Measurements from ENCODE around the gene SBF2.
"Not testable (repeated sequence)": the region's sequence is repeated elsewhere in the genome, so short reads cannot be mapped to it uniquely, and the experiment has no call there.

SBF2 gene

DNA sequence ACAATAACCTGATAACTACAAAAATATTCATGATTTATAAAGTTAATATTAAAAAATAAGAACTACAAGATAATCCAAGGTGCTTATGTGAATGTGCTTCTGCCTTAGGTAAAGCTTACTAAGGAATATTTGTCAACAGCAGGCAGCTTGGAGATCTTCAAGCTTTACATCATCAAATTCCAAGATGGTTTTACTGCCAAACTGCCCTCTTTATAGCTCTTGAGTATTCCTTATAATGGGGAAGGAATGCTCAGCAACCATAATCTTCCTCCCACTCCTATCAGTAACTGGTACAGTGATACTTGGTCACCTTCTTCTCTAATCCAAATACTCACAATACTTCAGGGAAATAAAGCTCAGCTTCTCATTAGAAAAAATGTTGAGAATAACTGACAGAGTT is 30.1 kb downstream of the SBF2 start:
- no peak for DNase-seq

DNA sequence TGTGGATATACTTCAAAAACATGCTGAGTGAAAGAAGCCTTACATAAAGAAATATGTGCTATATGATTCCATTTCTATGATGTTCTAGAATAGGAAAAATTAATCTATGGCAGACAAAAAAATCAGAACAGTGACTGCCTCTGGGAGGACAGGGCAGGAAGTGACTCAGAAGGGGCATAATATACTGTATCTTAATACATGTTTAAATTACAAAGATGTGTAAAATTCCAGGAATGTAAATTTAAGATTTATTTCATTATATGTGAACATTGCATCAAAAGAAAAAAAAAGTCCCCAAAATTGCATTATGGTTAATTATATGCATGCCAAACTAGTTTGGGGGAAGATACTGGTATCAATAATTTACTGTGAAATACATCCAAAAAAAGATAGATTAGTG is 32.2 kb downstream of the SBF2 start:
- no peak for DNase-seq

DNA sequence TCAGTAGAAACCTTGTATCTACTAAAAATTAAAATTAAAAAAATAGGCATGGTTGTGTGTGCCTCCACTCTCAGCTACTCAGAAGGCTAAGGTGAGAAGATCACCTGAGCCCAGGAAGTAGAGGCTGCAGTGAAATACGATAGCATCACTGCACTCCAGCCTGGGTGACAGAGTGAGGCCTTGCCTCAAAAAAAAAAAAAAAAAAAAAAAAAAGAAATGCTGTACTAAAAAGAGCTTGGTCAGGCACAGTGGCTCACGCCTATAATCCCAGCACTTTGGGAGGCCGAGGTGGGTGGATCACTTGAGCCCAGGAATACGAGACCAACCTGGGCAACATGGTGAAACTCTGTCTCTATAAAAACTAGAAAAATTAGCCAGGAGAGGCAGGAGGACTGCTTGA is 36.5 kb downstream of the SBF2 start:
- DNase-seq, result no peak

DNA sequence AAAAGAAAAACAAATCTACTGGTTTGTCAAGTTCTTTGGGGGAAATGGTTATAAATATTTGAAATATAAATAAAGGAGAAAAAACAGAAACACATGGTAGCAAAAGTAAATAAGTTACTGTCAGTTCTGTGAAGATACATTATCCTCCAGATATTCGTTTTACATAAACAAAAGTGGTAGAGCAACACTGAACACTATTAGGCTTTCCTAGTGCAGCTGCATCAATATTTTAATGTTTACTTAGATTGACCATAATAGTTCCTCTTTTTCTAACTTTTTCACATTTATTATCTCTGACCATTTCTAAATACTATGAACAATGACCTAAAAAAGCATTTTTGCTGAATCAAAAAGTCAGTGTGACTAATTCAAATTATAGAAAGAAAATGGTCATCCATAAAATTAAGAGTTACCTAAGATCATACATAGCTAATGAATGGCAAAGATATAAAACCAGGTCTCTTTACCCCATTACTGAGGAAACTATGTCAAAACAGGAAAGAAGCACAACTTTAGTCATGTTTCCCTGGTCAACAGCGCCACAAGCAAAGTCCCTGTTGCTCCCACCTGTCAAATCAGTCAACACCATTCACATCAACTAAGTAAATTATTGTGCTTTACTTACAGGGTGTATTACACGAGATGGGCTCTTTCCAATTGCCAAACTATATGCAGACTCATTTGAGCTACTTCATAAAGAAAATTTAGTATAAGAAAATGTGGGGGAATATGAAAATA is 38.5 kb downstream of the SBF2 start:
- DNase-seq, result no peak

DNA sequence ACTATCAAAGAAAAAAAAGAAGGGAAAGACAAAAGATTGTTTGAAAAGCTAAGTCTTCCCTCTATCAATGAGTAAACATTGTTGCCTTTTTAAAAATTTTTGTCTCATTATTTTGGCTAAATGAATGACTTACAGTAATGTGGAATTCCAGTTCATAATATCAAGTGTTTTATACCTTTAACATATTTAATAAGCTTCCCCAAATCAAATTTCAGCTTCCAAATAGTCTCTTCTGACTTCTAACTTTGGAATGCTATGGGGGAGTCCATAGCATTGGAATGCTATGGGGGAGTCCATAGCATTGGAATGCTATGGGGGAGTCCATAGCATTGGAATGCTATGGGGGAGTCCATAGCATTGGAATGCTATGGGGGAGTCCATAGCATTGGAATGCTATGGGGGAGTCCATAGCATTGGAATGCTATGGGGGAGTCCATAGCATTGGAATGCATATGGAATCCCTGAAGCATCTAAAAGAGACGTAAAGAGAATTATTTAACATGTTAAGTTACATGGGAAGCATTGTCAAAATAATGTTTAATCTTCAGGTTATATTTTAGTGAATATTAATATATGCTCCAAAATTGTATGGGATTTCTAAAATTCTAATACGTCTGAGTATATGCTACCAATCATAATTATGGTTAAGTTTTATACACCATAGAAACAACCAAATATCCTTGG is 44.4 kb downstream of the SBF2 start:
- DNase-seq, result not testable (repeated sequence)

DNA sequence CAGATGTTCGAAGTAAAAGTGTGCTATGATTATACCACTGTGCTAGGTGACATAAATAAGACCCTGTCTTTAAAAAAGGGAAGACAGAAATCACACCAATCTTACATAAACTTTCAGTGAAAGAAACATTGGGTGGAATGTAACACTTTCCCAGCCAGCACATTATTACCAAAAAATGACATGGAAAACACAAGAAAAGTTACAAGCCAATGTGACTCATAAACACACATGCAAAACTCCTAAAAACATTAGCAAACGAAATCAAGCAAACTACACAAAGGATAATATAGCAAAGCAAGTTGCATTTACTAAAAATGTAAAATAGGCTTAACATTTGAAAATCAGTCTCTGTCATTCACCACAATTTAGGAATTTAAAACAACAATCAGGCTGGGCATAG is 47.0 kb downstream of the SBF2 start:
- no peak for DNase-seq

DNA sequence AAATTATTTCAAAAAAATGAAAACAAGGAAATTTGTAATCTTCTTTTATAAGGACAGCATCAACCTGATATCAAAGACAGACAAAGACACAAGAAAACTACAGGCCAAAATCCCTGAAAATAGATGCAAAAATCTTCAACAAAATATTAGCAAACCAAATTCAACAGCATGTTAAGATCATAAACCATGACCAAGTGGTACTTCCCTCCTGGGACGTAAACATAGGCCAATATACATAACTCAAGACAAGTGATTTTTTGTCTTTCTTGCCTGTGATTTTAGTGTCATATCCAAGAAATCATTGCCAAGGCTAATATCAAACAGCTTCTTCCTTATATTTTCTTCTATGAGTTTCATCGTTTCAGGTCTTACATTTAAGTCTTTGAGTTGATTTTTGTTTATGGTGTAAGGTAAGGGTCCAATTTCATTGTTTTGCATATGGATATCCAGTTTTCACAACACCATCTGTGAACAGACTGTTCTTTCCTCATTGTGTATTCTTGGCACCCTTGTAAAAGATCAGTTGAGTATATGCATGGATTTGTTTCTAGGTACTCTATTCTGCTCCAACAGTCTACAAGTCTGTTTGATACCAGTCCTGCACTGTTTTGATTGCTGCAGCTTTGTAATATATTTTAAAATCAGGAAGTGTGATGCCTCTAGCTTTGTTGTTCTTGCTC is 50.0 kb downstream of the SBF2 start:
- no peak for DNase-seq

DNA sequence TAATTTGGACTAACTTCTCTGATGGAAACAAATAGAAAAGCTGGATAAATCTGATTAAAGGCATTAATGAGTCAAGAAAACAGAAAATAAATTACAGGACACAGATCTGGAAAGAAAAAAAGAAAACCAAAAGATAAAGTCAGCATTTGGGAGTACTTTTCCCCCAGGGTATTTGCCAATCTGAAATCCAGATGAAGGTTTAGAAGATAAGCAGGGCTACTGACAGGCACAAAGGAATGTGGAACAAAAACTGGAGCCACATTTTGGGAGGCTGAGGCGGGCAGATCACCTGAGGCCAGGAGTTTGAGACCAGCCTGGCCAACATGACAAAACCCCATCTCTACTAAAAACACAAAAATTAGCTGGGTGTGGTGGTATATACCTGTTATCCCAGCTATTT is 57.2 kb downstream of the SBF2 start:
- no peak for DNase-seq

DNA sequence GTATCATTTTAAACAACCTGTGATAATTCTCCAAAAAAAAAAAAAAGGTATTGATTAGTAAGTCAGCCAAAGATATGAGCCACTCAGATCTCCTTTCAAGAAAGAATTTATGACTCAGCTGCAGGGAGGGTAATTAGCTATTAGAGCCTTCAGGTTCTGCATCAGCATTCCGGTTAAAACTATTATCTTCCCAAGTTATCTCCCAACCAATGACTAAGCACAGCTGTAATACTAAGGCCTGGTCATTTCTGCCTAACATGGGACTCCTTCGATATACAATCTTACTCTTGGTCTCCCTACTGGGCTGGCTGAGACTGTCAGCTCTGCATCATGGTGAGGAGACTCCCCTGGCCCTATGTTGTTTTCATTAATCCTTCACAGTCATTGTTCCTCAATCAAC is 60.4 kb downstream of the SBF2 start:
- DNase-seq, result no peak

DNA sequence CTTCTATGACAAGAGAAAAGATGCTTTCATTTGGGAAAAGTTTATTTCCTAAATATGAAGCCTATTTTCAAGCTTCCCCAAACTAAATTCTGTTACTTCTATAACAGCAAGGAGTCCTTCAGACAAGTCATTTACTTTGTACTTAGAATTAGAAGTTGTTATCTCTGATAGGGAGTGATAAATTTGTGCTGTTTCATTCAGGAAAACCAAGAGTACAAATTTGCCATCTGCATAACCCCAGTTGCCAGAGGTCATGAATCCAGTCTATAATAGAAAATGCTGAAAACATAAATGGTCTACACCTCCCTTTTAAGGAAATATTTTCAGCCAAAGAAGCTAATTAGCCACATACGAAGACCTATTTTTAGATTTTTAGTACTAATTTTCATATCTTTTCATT is 61.3 kb downstream of the SBF2 start:
- DNase-seq, result no peak

DNA sequence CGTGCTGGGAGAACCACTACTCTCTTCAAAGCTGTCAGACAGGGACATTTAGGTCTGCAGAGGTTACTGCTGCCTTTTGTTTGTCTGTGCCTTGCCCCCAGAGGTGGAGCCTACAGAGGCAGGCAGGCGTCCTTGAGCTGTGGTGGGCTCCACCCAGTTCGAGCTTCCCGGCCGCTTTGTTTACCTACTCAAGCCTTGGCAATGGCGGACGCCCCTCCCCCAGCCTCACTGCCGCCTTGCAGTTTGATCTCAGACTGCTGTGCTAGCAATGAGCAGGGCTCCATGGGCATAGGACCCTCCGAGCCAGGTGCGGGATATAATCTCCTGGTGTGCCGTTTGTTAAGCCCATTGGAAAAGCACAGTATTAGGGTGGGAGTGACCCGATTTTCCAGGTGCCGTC is 62.2 kb downstream of the SBF2 start:
- not testable (repeated sequence) for DNase-seq

DNA sequence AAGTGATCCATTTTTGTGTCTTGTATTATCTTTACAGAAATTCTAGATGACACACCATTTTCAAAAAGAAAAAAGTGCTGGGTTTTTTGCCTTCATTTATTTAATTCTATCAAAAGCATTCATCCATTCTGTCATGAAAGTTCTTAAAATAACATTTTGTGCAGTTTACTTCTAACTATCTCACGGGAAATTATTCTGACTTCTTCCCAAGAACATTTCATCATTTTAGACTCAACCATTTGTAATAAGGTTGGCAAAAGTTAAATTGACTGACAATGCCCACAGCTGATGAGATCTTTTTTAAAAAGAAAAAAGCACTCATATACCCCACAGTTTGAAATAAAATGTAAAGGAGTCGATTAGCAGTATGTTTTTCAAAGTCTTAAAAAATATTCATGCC is 68.5 kb downstream of the SBF2 start:
- DNase-seq, result no peak

DNA sequence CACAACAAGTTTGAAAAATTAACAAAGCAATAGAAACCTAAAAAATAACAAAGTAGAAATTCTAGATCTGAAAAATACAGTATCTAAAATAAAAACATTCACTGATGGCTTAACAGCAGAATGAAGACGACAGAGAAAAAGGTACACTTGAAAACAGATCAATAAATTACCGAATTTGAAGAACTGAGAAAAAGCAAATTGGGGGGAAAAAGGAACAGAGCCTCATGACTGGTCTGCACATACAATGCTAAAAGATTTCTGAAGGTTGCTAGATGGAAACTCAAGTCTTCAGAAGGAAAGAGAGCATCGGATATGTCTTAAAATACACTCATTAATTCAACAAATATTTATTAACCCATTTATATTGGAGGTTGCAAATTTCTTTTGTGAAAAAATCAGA is 71.6 kb downstream of the SBF2 start:
- no peak for DNase-seq

DNA sequence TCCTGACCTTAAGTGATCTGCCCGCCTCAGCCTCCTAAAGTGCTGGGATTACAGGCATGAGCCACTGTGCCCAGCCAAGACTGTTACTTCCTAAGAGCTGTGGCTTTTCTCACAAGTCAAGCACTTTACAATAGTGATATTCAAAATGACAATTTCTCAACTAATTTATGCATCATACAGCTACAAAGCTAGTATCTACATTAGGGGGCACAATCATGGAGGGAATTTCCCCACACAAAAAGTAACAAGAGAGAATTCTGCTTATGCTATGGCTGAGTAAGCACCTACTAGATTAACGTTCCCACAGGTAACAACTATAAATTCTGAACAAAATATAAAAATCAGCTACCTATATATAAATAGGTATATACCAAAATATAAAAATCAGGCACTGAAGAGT is 72.7 kb downstream of the SBF2 start:
- no peak for DNase-seq

DNA sequence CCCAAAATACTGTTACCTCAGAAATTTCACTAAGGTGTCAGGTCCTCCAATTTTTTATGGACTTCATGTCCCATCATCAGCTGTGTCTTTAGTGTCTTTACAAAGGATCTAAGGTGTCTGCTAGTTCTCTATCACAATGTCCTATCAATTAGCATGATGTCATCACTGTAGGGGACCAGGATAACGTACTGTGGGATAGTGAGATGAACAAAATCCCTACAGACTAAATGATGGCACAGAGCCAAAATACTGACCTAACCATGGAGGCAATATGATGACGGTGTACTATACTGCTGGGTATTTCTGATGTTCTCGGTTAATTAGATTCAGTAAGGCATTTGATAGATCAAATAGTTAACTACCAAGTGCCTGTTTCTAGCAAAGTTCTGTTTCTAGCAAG is 82.5 kb downstream of the SBF2 start:
- no peak for DNase-seq

DNA sequence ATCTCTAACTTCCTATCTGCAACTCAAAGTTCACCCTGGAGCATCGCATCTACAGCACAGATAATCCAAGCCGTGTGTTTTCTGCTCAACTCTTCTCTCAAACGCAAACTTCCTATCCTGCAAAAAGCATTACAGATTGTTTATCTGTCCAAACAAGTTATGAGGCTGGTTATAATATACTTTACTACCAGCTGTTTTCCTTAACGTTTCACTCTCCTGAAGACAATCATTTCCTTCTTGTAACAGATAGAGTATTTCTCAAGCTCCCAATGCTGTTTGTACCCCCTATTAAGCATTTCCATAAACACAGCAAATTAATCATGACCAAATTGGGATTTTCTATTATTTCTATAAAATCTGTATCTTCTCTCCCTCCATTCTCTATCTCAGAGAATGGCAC is 84.7 kb downstream of the SBF2 start:
- no peak for DNase-seq

DNA sequence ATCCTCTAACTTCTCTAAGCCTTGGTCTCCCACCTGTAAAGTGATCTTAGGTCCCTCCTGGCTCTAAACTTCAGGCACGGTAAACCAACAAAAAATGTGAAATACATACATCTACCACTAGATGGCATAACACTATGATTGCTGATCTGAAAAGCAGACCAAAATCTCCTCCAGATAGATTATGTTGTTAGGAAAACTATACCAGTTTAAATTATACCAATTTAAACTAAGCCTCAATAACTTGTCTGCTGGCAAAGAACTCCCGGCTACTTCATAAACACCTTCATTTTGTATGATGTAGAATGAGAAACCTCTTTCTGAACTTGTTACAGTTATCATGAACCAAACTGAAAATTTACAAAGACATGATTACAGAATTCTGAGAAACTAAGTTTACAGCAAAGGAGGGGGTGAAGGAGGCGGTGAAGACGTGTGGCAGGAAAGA is 85.9 kb downstream of the SBF2 start:
- DNase-seq, result no peak

DNA sequence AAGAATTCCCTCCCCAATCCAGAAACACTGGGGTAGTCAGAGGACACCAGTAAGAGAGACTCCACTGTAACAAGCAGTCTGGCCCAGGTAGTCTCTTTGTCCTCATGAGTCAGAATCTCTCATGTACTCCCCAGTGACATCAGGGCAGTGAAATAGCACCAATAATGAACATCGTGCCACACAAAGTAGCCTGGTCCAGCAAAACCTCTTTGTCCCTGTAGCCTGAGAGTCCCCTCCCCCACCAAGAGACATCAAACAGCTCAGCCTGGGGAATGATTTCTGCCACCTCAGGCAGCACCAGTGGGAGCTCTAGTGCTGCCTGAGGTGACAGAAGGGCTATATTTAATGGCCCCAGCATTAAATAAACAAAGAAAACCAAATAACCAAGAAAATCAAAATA is 88.1 kb downstream of the SBF2 start:
- no peak for DNase-seq

DNA sequence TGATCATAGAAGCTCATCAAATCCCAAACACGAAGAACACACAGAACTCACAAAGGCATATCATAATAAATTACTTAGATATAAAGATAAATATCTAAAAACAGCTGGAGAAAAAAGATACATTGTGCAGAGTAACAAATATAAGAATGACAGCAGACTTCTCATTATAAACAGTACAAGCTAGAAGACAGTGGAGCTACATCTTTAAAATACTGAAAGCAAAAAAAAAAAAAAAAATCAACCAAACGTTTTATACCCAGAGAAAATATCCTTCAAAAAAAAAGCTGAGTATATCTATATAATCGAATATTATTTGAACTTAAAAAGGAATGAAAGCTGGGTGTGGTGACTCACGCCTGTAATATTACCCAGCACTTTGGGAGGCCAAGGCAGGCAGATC is 90.0 kb downstream of the SBF2 start:
- DNase-seq, result no peak

DNA sequence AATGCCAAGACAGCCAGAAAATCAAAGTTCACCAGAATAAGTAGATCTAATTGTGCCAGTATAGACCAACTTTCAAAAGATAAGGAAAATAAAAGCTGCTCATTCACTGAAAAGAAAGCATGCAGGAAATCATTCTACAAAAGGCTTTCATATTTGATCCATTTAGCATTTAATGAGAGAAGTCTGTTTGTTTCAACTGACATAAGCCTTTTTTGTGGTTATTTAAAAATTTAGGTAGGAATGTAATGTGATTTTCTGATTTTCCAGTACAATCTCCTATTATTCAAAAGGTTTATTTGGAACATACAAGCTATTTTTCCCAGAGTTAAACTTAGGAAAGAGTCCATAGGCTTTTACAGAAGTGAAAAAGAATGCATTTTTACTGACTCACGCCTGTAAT is 92.7 kb downstream of the SBF2 start:
- no peak for DNase-seq

DNA sequence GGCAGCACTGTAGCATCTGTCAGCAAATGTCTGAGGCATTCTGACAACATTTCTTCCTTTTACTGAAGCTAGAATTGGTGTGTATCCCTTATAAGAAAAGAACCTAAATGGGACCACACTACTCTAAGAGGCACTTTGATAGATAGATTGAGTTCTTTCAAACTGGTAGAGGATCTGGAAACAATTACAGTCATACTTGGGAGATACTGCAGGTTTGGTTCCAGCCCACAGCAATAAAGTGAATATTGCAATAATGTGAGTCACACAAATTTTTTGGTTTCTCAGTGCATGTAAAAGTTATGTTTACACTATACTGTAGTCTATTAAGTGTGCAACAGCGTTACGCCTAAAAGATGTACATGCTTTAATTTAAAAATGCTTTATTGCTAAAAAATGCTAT is 96.9 kb downstream of the SBF2 start:
- DNase-seq, result no peak

DNA sequence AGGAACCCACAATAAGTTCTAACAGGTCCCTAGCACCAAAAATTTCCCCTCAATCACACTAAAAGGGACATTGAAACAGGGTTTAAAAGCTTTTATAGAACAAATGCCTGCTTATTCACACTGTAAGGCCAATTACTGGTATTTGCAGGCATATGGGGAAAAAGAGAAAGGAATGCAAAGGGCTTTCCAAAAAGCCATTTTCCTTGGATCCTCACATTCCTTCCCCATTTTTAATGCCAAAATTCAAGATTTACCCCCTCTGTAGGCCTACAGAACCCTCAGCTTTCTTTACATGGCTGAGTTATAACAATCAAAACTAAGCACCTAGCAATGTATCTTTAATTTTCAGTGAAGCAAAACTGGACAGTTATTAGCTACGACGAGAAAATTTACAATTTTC is 102.0 kb downstream of the SBF2 start:
- no peak for DNase-seq

DNA sequence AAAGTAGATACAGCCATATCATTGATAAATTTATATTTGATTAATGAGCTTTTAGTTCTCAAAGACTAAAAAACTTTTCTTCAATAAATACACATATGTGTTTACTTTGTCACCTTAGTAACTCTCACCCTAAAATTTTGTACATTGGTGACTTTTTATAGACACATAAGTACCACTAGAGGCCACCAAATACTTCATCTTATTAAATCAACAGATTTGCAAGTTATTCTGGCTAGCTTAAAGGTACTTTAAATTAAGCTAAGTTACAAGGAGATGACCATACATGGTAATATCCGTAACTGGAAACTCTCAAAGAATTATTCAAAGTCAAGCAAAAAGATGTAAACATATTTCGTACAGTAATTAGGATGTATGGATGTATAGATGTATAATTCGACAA is 112.2 kb downstream of the SBF2 start:
- no peak for DNase-seq

DNA sequence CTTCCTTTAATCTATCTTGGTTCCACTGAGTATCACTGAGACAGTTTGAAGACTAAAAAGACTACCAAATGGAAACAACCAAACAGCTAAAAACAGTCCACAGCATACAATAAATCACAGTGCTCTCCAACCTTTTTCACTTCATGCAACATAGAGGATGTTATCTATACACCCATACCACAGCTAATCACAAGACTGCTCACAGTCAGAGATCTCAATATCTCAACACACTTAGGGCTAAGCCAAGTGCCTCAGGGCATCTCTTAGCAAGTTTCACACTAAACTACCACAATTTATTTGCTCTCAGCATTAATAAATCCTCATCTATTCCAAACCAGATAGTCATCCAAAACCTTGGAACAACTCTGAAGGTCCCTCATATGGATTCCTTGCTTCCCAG is 129.4 kb downstream of the SBF2 start:
- no peak for DNase-seq
